K562 (cell line): ENCODE data around the gene WNT16. TPM values are rescaled to one million over a fixed set of nuclear protein-coding genes. Genes with fewer than 3 reads are reported as not detected.

Source experiments
- ARHGAP35 ChIP-seq: fragments of 450-650 bp; IDR thresholded peaks from 2 replicates; pipeline ENCODE4 v1.6.1; 2018; ENCODE audit not compliant: partially characterized antibody
- ETV1 ChIP-seq: fragments of 450-650 bp; conservative IDR thresholded peaks from 2 replicates; pipeline ENCODE4 v1.6.1; 2016; ENCODE audit warnings: missing genetic modification characterization, control low read depth, low read depth, missing compliant biosample characterization
- MNT ChIP-seq, 2 experiments: fragments of 450-650 bp; conservative IDR thresholded peaks; 2 replicates each; pipeline ENCODE4 v1.6.1; 2017; ENCODE audit warnings: mild to moderate bottlenecking in 2 of 2, moderate library complexity in 2 of 2
- MXD1 ChIP-seq: fragments of 250-450 bp; sonication (Bioruptor Pico); IDR thresholded peaks from 2 replicates; pipeline ENCODE4 v1.8.0; 2021; ENCODE audit warnings: borderline replicate concordance, mild to moderate bottlenecking, moderate library complexity; ENCODE audit not compliant: poor library complexity, severe bottlenecking
- NR2C2 ChIP-seq, 2 experiments: fragments of 200-800 bp in 1 of 2; sonication (Bioruptor generic) in 1 of 2; sonication (generic) in 1 of 2; formaldehyde crosslinking in 1 of 2; IDR thresholded peaks; 2 replicates each; pipeline versions ENCODE4 v1.6.1 to v1.8.0; 2016 to 2022; ENCODE audit warnings: mild to moderate bottlenecking in 1 of 2, missing compliant biosample characterization in 1 of 2, missing genetic modification characterization in 1 of 2, missing genetic modification reagents in 1 of 2
- POLR2H ChIP-seq: IDR thresholded peaks from 2 replicates; pipeline ENCODE4 v1.6.1; 2016; ENCODE audit warnings: missing genetic modification characterization, low read depth, mild to moderate bottlenecking, control low read depth, missing compliant biosample characterization, moderate library complexity
- TFAP4 ChIP-seq: sonication (generic); formaldehyde crosslinking; IDR thresholded peaks from 2 replicates; pipeline ENCODE4 v1.8.0; 2022; ENCODE audit warnings: missing genetic modification reagents, mild to moderate bottlenecking, moderate library complexity, borderline replicate concordance
- TGIF2 ChIP-seq: sonication (generic); formaldehyde crosslinking; IDR thresholded peaks from 2 replicates; pipeline ENCODE4 v1.8.1; 2022; ENCODE audit warnings: mild to moderate bottlenecking, missing genetic modification reagents, moderate library complexity
- TSHZ1 ChIP-seq: fragments of 250-450 bp; sonication (Bioruptor Pico); IDR thresholded peaks from 2 replicates; pipeline ENCODE4 v1.4.0; 2020; ENCODE audit warnings: mild to moderate bottlenecking, moderate library complexity
- ZBTB11 ChIP-seq, 3 experiments: fragments of 200-800 bp in 1 of 3; fragments of 250-450 bp in 1 of 3; fragments of 450-650 bp in 1 of 3; sonication (Bioruptor Pico) in 1 of 3; sonication (Bioruptor generic) in 1 of 3; formaldehyde crosslinking in 1 of 3; IDR thresholded peaks; 2 replicates each; pipeline versions ENCODE4 v1.6.1 to v1.8.0; 2016 to 2022; ENCODE audit warnings: mild to moderate bottlenecking in 2 of 3, missing genetic modification characterization in 2 of 3, missing compliant biosample characterization in 1 of 3, moderate library complexity in 1 of 3
- ZNF175 ChIP-seq: fragments of 200-800 bp; sonication (Bioruptor generic); IDR thresholded peaks from 2 replicates; pipeline ENCODE4 v1.6.1; 2016; ENCODE audit warnings: low read depth, mild to moderate bottlenecking, missing genetic modification characterization, missing compliant biosample characterization
- ZNF311 ChIP-seq: fragments of 250-450 bp; sonication (Bioruptor Pico); IDR thresholded peaks from 2 replicates; pipeline ENCODE4 v1.4.0; 2020; ENCODE audit warnings: mild to moderate bottlenecking, moderate library complexity
- ZNF589 ChIP-seq: fragments of 200-800 bp; sonication (Bioruptor generic); IDR thresholded peaks from 2 replicates; pipeline ENCODE4 v1.6.1; 2016; ENCODE audit warnings: low read depth, missing genetic modification characterization, missing compliant biosample characterization
- ZSCAN29 ChIP-seq: fragments of 450-650 bp; IDR thresholded peaks from 2 replicates; pipeline ENCODE4 v1.6.1; 2017
- polyA plus RNA-seq, 8 experiments: library from polyadenylated mRNA; depleted of rRNA in 4 of 8; stranded (reverse) in 5 of 8; unstranded in 3 of 8; fragments of >200 nt; fragmentation: Nextera tagmentation in 2 of 8; fragmentation: Illumina TruSeq in 1 of 8; extraction: Ambion mirVana in 2 of 8; extraction: Trizol in 1 of 8; gene quantifications; 2 replicates each; pipeline versions ENCODE4 v1.2.1 to v1.2.3, GENCODE V29; 2011 to 2014; ENCODE audit warnings: inconsistent platforms in 1 of 8, missing spikeins in 1 of 8
- total RNA-seq, 7 experiments: library from RNA; depleted of rRNA in 6 of 7; stranded (reverse); fragments of >200 nt in 6 of 7; fragmentation: Illumina TruSeq in 2 of 7; extraction: Trizol in 2 of 7; gene quantifications; 2 replicates each; pipeline versions ENCODE4 v1.2.1 to v1.2.3, GENCODE V29; 2011 to 2021; ENCODE audit warnings: low replicate concordance in 1 of 7

The WNT16 gene
- total and polyA plus RNA-seq, 9 of the 15 experiments (the other 6 are each of a cell fraction or from before 2014, with no cell fraction given): 0.06 to 0.07 TPM; not detected in 7

GRCh38 chr7:121294448-121294992, 34.3 kb upstream of the WNT16 start (continued):
- TF ChIP-seq TSHZ1 (CRISPR knock-in tag) (peak; percentile 14; the same call in 1 of the 2 replicates), MNT (conservative IDR thresholded peaks at IDR 0.05) (no peak), ARHGAP35 (no peak), ZBTB11 (CRISPR knock-in tag; IDR thresholded peaks at IDR 0.05) (peak in 1 of 3 experiments; percentile 52; a peak in 1 of 6 replicates), ZSCAN29 (no peak), ZNF589 (CRISPR knock-in tag) (0 out of 2 replicates have a peak, but pooled peaks have one; percentile 53), ZNF175 (peak; percentile 86; the same call in 1 of the 2 replicates), MXD1 (CRISPR knock-in tag) (no peak), TFAP4 (no peak), POLR2H (tag) (no peak), ZNF311 (CRISPR knock-in tag) (peak; percentile 89), ETV1 (tag) (no peak), TGIF2 (no peak), NR2C2 (CRISPR knock-in tag; IDR thresholded peaks at IDR 0.05) (no peak), NR2C2 (tag; IDR thresholded peaks at IDR 0.05) (peak; percentile 31; the same call in 1 of the 2 replicates)
